SU-DHL-6 (cell line): Measurements from ENCODE around the gene CRYZL1.

Experiments
- H2AFZ ChIP-seq: fragments of 200-600 bp; sonication (generic); 2 replicates; pipeline ENCODE4 v1.6.1; 2014; ENCODE audit warnings: low read depth, mild to moderate bottlenecking, moderate library complexity, mixed read lengths, antibody characterized with exemption, low read length; ENCODE audit not compliant: severe bottlenecking
- H3F3A ChIP-seq: fragments of 200-600 bp; shearing (Covaris generic); 2 replicates; pipeline ENCODE4 v1.6.0; 2016; ENCODE audit warnings: antibody characterized with exemption, mild to moderate bottlenecking; ENCODE audit not compliant: insufficient read depth
- H3K27ac ChIP-seq: fragments of 200-600 bp; sonication (generic); 2 replicates; pipeline ENCODE4 v1.5.1; 2016; ENCODE audit warnings: low read depth, mild to moderate bottlenecking, low read length, moderate library complexity, mixed read lengths
- H3K27me3 ChIP-seq: fragments of 200-600 bp; sonication (generic), shearing (Covaris generic); 2 replicates; pipeline ENCODE4 v1.6.0; 2014; ENCODE audit warnings: mild to moderate bottlenecking, low read length
- H3K36me3 ChIP-seq: fragments of 200-600 bp; sonication (generic); 2 replicates; pipeline ENCODE4 v1.6.1; 2014; ENCODE audit warnings: mild to moderate bottlenecking, low read length, mixed read lengths
- H3K4me2 ChIP-seq: fragments of 300-600, 200-600 bp; shearing (Covaris generic), sonication (generic); 2 replicates; pipeline ENCODE4 v1.6.0; 2014; ENCODE audit warnings: low read length, low read depth, mild to moderate bottlenecking; ENCODE audit not compliant: poor library complexity, severe bottlenecking
- H3K4me3 ChIP-seq: fragments of 200-600 bp; sonication (generic); 2 replicates; pipeline ENCODE4 v1.5.1; 2014; ENCODE audit warnings: antibody characterized with exemption, low read length, mild to moderate bottlenecking, mixed read lengths; ENCODE audit not compliant: insufficient read depth, poor library complexity, severe bottlenecking
- H3K79me2 ChIP-seq: fragments of 200-600 bp; sonication (generic); 2 replicates; pipeline ENCODE4 v1.6.1; 2014; ENCODE audit warnings: mild to moderate bottlenecking, low read length, moderate library complexity; ENCODE audit not compliant: insufficient read depth
- H3K9ac ChIP-seq: fragments of 200-600 bp; sonication (generic); 2 replicates; pipeline ENCODE4 v1.7.0; 2014; ENCODE audit warnings: mild to moderate bottlenecking, low read length
- H3K9me2 ChIP-seq: fragments of 200-600 bp; sonication (generic); replicated peaks from 2 replicates; pipeline ENCODE4 v1.6.1; 2014; ENCODE audit warnings: low read length; ENCODE audit not compliant: insufficient read depth
- H3K9me3 ChIP-seq: fragments of 200-600 bp; sonication (generic); 2 replicates; pipeline ENCODE4 v1.6.1; 2014; ENCODE audit warnings: low read length, mixed read lengths; ENCODE audit not compliant: insufficient read depth
- H4K20me1 ChIP-seq: fragments of 200-600 bp; sonication (generic); 2 replicates; pipeline ENCODE4 v1.6.1; 2014; ENCODE audit warnings: low read depth, mild to moderate bottlenecking, antibody characterized with exemption, low read length, moderate library complexity, mixed read lengths
- EZH2phosphoT487 ChIP-seq: fragments of 200-600 bp; sonication (generic), shearing (Covaris generic); conservative IDR thresholded peaks from 2 replicates; pipeline ENCODE4 v1.6.1; 2018; ENCODE audit warnings: mild to moderate bottlenecking, antibody characterized with exemption, low read length, moderate library complexity, mixed read lengths
- TF ChIP-seq, protein P1 (sequence below): fragments of 200-600 bp; sonication (generic); IDR thresholded peaks from one replicate; pipeline ENCODE4 v1.5.1; 2017; ENCODE audit warnings: antibody characterized with exemption, mild to moderate bottlenecking, low read length, moderate library complexity; ENCODE audit not compliant: insufficient read depth, poor library complexity, severe bottlenecking

Gene CRYZL1

DNA sequence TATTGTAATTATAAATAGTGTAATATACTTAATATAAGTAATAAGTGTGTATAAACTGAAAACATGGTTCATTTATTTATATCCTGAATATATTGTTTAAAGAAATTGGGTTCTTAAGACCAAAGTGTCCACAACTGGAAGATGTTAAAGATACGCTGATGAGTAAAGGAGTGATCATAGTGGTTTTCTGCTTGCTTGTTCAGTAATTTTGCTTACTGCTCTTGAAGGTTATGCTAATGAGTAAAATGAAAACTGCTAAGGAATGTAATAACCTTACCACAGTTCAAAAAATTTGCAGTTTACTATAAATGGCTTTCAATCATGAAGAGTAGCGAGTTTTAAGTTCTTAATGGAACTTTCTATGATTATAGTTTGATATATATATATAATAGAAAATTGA, 75.0 kb downstream of the CRYZL1 start:
- Histone ChIP-seq H3K9me3 (no peaks in the 10 kb centered on the region), H3K4me2 (no peak overlapping the region), H3K9me2 (no peaks in the 10 kb centered on the region), H3K36me3 (peaks cover 76% of the 10 kb centered on the region), H2AFZ (no peak overlapping the region), H3K9ac (no peak overlapping the region), H3K4me3 (no peak overlapping the region), H3K27ac (no peak overlapping the region), H3F3A (peaks cover 64% of the 10 kb centered on the region), H3K79me2 (peaks cover 25% of the 10 kb centered on the region), H4K20me1 (peaks cover 20% of the 10 kb centered on the region), H3K27me3 (no peaks in the 10 kb centered on the region)
- TF ChIP-seq, protein P1, sequence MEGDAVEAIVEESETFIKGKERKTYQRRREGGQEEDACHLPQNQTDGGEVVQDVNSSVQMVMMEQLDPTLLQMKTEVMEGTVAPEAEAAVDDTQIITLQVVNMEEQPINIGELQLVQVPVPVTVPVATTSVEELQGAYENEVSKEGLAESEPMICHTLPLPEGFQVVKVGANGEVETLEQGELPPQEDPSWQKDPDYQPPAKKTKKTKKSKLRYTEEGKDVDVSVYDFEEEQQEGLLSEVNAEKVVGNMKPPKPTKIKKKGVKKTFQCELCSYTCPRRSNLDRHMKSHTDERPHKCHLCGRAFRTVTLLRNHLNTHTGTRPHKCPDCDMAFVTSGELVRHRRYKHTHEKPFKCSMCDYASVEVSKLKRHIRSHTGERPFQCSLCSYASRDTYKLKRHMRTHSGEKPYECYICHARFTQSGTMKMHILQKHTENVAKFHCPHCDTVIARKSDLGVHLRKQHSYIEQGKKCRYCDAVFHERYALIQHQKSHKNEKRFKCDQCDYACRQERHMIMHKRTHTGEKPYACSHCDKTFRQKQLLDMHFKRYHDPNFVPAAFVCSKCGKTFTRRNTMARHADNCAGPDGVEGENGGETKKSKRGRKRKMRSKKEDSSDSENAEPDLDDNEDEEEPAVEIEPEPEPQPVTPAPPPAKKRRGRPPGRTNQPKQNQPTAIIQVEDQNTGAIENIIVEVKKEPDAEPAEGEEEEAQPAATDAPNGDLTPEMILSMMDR: no peak
- no peak for TF ChIP-seq EZH2phosphoT487

DNA sequence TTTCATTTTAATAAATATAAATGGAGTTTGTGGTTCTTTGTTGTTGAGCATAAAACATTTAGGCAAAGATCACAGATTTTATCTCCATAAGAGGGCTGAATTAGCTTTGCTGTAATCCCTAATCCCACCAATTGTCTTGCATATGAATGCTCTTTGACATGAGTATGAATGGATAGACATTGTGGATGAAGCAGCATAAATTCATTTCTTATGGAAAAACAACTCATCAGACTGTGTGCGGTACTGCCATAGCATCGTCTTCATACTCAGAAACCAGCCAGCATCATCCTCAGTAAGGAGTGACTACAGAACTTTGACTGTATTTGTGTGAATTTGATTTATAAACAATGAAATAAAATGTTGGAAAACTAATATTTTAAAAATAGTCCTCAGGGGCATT, 79.2 kb downstream of the CRYZL1 start:
- Histone ChIP-seq H3K79me2 (peaks cover 60% of the 10 kb centered on the region), H3K36me3 (peaks cover 84% of the 10 kb centered on the region), H3K9ac (no peak overlapping the region), H3K9me3 (no peaks in the 10 kb centered on the region), H4K20me1 (peaks cover 55% of the 10 kb centered on the region), H2AFZ (no peak overlapping the region), H3K9me2 (no peaks in the 10 kb centered on the region), H3F3A (peaks cover 58% of the 10 kb centered on the region; the same call in 1 of the 2 replicates), H3K27me3 (no peaks in the 10 kb centered on the region), H3K4me2 (no peak overlapping the region), H3K27ac (no peak overlapping the region), H3K4me3 (no peak overlapping the region)
- TF ChIP-seq EZH2phosphoT487: no peak
- TF ChIP-seq, protein P1: no peak

DNA sequence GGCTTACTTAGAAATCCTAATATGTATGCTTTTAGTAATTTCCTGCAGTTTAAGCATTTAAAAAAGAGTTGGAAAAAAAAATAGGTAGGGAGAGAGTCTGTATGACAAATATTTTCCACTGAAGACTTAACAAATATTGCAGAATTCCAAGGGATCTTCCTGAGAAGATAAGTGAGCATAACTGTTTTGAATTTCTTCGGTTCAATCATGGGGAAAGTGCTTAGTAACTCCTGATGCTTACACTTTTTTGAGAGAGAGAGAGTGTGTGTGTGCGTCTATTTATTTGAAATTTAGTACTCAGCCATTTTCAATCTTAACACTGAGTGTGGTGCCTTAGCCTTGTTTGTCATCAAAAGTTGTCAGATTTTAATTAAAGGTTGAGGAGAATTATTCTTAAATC, 80.2 kb downstream of the CRYZL1 start:
- TF ChIP-seq, protein P1: no peak
- TF ChIP-seq EZH2phosphoT487: no peak
- Histone ChIP-seq H2AFZ (no peak overlapping the region), H4K20me1 (peaks cover 56% of the 10 kb centered on the region), H3K4me2 (no peak overlapping the region), H3K4me3 (no peak overlapping the region), H3K9me3 (no peaks in the 10 kb centered on the region), H3K36me3 (peaks cover 87% of the 10 kb centered on the region), H3F3A (peaks cover 55% of the 10 kb centered on the region; the same call in 1 of the 2 replicates), H3K9me2 (no peaks in the 10 kb centered on the region), H3K79me2 (peaks cover 70% of the 10 kb centered on the region), H3K9ac (no peak overlapping the region), H3K27ac (no peak overlapping the region), H3K27me3 (no peaks in the 10 kb centered on the region)
